K562 (cell line): Measurements from ENCODE around the gene PPM1D.

Source experiments
- ARID2 ChIP-seq: fragments of 450-650 bp; IDR thresholded peaks from 2 replicates; pipeline ENCODE4 v1.6.1; 2017; ENCODE audit warnings: antibody characterized with exemption, mild to moderate bottlenecking
- BRF1 ChIP-seq: IDR thresholded peaks from 3 replicates; pipeline ENCODE4 v1.6.1; 2011; ENCODE audit warnings: borderline replicate concordance, mild to moderate bottlenecking; ENCODE audit not compliant: insufficient read length; ENCODE audit errors: extremely low read depth
- CHD2 ChIP-seq: IDR thresholded peaks from 2 replicates; pipeline ENCODE4 v1.6.1; 2011; ENCODE audit warnings: low read depth, low read length
- CTCF ChIP-seq, 3 experiments: IDR thresholded peaks in 2 of 3; conservative IDR thresholded peaks in 1 of 3; 2 replicates each; pipeline ENCODE4 v1.5.1; 2011 to 2012; ENCODE audit warnings: low read length in 3 of 3, mild to moderate bottlenecking in 3 of 3, control low read depth in 2 of 3, improper control_type of control experiment in 1 of 3, inconsistent platforms in 1 of 3, low read depth in 1 of 3, mixed read lengths in 1 of 3, moderate library complexity in 1 of 3; ENCODE audit not compliant: insufficient read depth in 2 of 3
- GMEB1 ChIP-seq: fragments of 250-450 bp; sonication (Bioruptor Pico); IDR thresholded peaks from 2 replicates; pipeline ENCODE4 v1.4.0; 2020; ENCODE audit warnings: mild to moderate bottlenecking
- NKRF ChIP-seq: fragments of 450-650 bp; IDR thresholded peaks from 2 replicates; pipeline ENCODE4 v1.6.1; 2016; ENCODE audit warnings: borderline replicate concordance
- POLR2A ChIP-seq: fragments of 450-650 bp; conservative IDR thresholded peaks from 2 replicates; pipeline ENCODE4 v1.6.1; 2016
- TAF9B ChIP-seq: fragments of 450-650 bp; IDR thresholded peaks from 2 replicates; pipeline ENCODE4 v1.6.1; 2018; ENCODE audit warnings: mild to moderate bottlenecking; ENCODE audit not compliant: partially characterized antibody
- WHSC1 ChIP-seq: IDR thresholded peaks from one replicate; pipeline ENCODE4 v1.6.1; 2012; ENCODE audit warnings: low read length, control low read depth, inconsistent platforms

- TF ChIP-seq TAF9B (no peak), WHSC1 (no peak), NKRF (no peak), GMEB1 (no peak), CTCF (IDR thresholded peaks at IDR 0.05 in 2 of 3, conservative IDR thresholded peaks at IDR 0.05 in 1 of 3; ENCODE audit: insufficient read depth in 2 of 3, low read depth in 1 of 3, low read length in 3 of 3) (no peak), CHD2 (no peak), POLR2A (no peak), BRF1 (no peak), ARID2 (no peak)
Measured at GRCh38 chr17:60599220-60599619, 773 bp upstream of the PPM1D start.
